Epithelial cell of esophagus (primary cell): ENCODE results near the gene MBD3.
A peak's percentile ranks its signal among the peaks of the same experiment; 100 is the strongest.

Experiments
- DNase-seq: peaks from one replicate; pipeline ENCODE4 v3.0.0; 2010; ENCODE audit warnings: low read depth
- H3K4me3 ChIP-seq: 2 replicates; pipeline ENCODE4 v1.5.1; 2011; ENCODE audit warnings: mild to moderate bottlenecking, low read length, control low read depth
- CTCF ChIP-seq: IDR thresholded peaks from 2 replicates; pipeline ENCODE4 v1.5.1; 2011; ENCODE audit warnings: low read depth, mild to moderate bottlenecking, low read length, control low read depth, inconsistent platforms; ENCODE audit not compliant: insufficient read depth; ENCODE audit errors: missing control alignments

MBD3 gene

GRCh38 chr19:1619703-1620102 is 27.0 kb upstream of the MBD3 start:
- no peak for TF ChIP-seq CTCF
- no peak overlapping the region for H3K4me3 ChIP-seq
- DNase-seq, result no peak

GRCh38 chr19:1619094-1619439 is 26.4 kb upstream of the MBD3 start:
- TF ChIP-seq CTCF, result no peak
- DNase-seq, result no peak
- no peak overlapping the region for H3K4me3 ChIP-seq

GRCh38 chr19:1618157-1619093 is 25.8 kb upstream of the MBD3 start:
- peak; percentile 37 for DNase-seq
- no peak overlapping the region for H3K4me3 ChIP-seq
- peak; percentile 48 for TF ChIP-seq CTCF

DNA sequence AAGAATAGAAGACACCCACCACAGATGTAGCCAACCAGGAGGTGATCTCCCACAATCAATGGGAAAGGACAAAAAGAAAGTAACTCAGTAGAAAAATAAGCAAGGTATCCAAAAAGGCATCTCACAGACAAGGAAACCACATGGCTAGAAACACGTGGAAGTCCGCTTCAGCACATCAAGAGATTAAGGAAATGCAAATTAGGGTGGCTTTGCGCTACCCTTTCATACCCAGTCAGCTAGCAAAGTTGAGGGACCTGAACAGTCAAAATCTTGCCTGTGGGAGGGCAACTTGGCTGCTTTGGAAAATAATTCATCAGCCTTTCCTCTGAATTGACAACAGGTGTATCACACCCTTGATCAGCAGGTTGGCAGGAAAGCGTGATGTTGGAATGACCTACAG is 24.2 kb upstream of the MBD3 start:
- TF ChIP-seq CTCF, result no peak
- no peak for DNase-seq
- no peak overlapping the region for H3K4me3 ChIP-seq

DNA sequence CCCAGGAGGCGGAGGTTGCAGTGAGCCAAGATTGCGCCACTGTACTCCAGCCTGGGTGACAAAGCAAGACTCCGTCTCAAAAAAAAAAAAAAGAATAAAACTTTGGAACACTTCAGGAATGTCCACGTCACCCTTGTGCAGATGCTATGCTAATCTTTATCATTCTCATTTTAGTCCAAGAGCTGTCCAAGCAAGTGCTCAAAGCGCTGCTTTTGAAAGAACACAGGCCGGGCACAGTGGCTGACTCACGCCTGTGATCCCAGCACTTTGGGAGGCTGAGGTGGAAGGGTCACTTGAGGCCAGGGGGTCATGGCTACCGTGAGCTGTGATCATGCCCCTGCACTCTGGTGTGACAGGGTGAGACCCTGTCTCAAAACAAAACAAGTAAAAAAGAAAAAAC is 23.7 kb upstream of the MBD3 start:
- no peak overlapping the region for H3K4me3 ChIP-seq
- no peak for TF ChIP-seq CTCF
- no peak for DNase-seq

- TF ChIP-seq CTCF, result no peak
- DNase-seq, result no peak
- H3K4me3 ChIP-seq, result no peak overlapping the region
These were observed 22.6 kb upstream of the MBD3 start for GRCh38 chr19:1615156-1615765.
